Fibroblast of pulmonary artery (primary cell): ENCODE results near the gene AKIP1.

ENCODE experiments used
- DNase-seq: peaks from one replicate; pipeline ENCODE4 v3.0.0-alpha.2; 2010; ENCODE audit warnings: low read depth
- H3K4me3 ChIP-seq: replicated peaks from 2 replicates; pipeline ENCODE4 v1.5.1; 2011; ENCODE audit warnings: low read depth, mild to moderate bottlenecking, control low read depth, low read length, moderate library complexity
- CTCF ChIP-seq: IDR thresholded peaks from 2 replicates; pipeline ENCODE4 v1.5.1; 2011; ENCODE audit warnings: mild to moderate bottlenecking, control low read depth, low read length, inconsistent platforms; ENCODE audit errors: missing control alignments

Gene AKIP1

GRCh38 chr11:8911029-8911823 is at the start of gene AKIP1:
Gene AKIP1 (plus strand): TSS chr11:8911189. CDS start chr11:8911450, 261 bp downstream.
- no peak for TF ChIP-seq CTCF
- peak within 1 kb of the TSS; percentile 82 for H3K4me3 ChIP-seq

GRCh38 chr11:8863838-8864237 is 47.2 kb upstream of the AKIP1 start:
- DNase-seq: peak; percentile 53
- TF ChIP-seq CTCF: no peak
- no peak overlapping the region for H3K4me3 ChIP-seq

More at GRCh38 chr11:8911029-8911823, at the start of gene AKIP1:
- peak; percentile 95 for DNase-seq

GRCh38 chr11:8865304-8865703 is 45.7 kb upstream of the AKIP1 start:
- TF ChIP-seq CTCF: no peak
- H3K4me3 ChIP-seq: no peak overlapping the region
- no peak for DNase-seq

- TF ChIP-seq CTCF: no peak
- peak; percentile 27 for DNase-seq
- no peak overlapping the region for H3K4me3 ChIP-seq
These were observed 44.0 kb upstream of the AKIP1 start for GRCh38 chr11:8867035-8867434.

GRCh38 chr11:8867931-8868631 is 42.9 kb upstream of the AKIP1 start:
- no peak overlapping the region for H3K4me3 ChIP-seq
- DNase-seq: peak; percentile 65
- TF ChIP-seq CTCF: no peak

- no peak for TF ChIP-seq CTCF
- peak overlapping the region; percentile 72 for H3K4me3 ChIP-seq
- peak; percentile 77 for DNase-seq
These were observed 40.4 kb upstream of the AKIP1 start for GRCh38 chr11:8870411-8871170.
